ENCODE data around the gene RASGEF1B. TPM values are rescaled to one million over a fixed set of nuclear protein-coding genes. Genes with fewer than 3 reads are reported as not detected.

The RASGEF1B gene
- total and polyA plus RNA-seq, 12 donors: 5.6 to 27.2 (median 8.8) TPM

GRCh38 chr4:81467672-81467964 is 4.1 kb downstream of the RASGEF1B start:
- H3K4me1 ChIP-seq (replicated peaks in 1 of 2): peaks cover 0 to 28% of the 10 kb centered on the region in 2 donors
- H3K27me3 ChIP-seq: no peaks in the 10 kb centered on the region
- no peak overlapping the region for H3K27ac ChIP-seq
- no peaks in the 10 kb centered on the region for H3K36me3 ChIP-seq (replicated peaks in 1 of 2)
- TF ChIP-seq CTCF (IDR thresholded peaks at IDR 0.05) (no peak), POLR2A (IDR thresholded peaks at IDR 0.05) (no peak)
- intact Hi-C loops (cut with DNase I): loop anchor here in 1 of 2 donors (10.0 kb wide), 1 partner anchor 377 kb away; no protein-coding TSS in a partner anchor
- no peaks in the 10 kb centered on the region for H3K9me3 ChIP-seq (replicated peaks in 1 of 3)
- H3K4me3 ChIP-seq: no peak overlapping the region
- no peak for DNase-seq
- WGBS, 4 donors: 4 to 19% (median 15%) methylated on average over 1 of the region's 1 CpG

GRCh38 chr4:81466841-81467671 is 4.7 kb downstream of the RASGEF1B start:
- TF ChIP-seq POLR2A (IDR thresholded peaks at IDR 0.05) (no peak), CTCF (IDR thresholded peaks at IDR 0.05) (peak; percentile 81 to 96 (median 93))
- peak; percentile 44 to 78 (median 69) for DNase-seq
- H3K27me3 ChIP-seq: no peaks in the 10 kb centered on the region
- no peak overlapping the region for H3K27ac ChIP-seq
- H3K9me3 ChIP-seq (replicated peaks in 1 of 3): no peaks in the 10 kb centered on the region
- H3K36me3 ChIP-seq (replicated peaks in 1 of 2): no peaks in the 10 kb centered on the region
- intact Hi-C loops (cut with DNase I): loop anchor here in 1 of 2 donors (10.0 kb wide), 1 partner anchor 378 kb away; no protein-coding TSS in a partner anchor
- H3K4me1 ChIP-seq (replicated peaks in 1 of 2): peaks cover 0 to 23% of the 10 kb centered on the region in 2 donors
- 22 to 30% (median 26%) methylated on average over 5 of the region's 5 CpGs for WGBS, 4 donors
- H3K4me3 ChIP-seq: no peak overlapping the region

- DNase-seq: no peak
- Histone ChIP-seq H3K27me3 (no peaks in the 10 kb centered on the region), H3K36me3 (replicated peaks in 1 of 2) (no peaks in the 10 kb centered on the region), H3K4me1 (replicated peaks in 1 of 2) (peaks cover 0 to 23% of the 10 kb centered on the region in 2 donors), H3K27ac (no peak overlapping the region), H3K9me3 (replicated peaks in 1 of 3) (no peaks in the 10 kb centered on the region), H3K4me3 (no peak overlapping the region)
- TF ChIP-seq CTCF (IDR thresholded peaks at IDR 0.05) (no peak), POLR2A (IDR thresholded peaks at IDR 0.05) (no peak)
- intact Hi-C loops (cut with DNase I): loop anchor here in 1 of 2 donors (10.0 kb wide), 1 partner anchor 379 kb away; no protein-coding TSS in a partner anchor
- WGBS, 4 donors: 46 to 67% (median 60%) methylated on average over 8 of the region's 8 CpGs
These were observed 6.0 kb downstream of the RASGEF1B start for GRCh38 chr4:81465406-81466340.

- 88 to 96% (median 90%) methylated on average over 3 of the region's 3 CpGs for WGBS, 4 donors
- H3K4me3 ChIP-seq: no peak overlapping the region
- H3K27ac ChIP-seq: no peak overlapping the region
- H3K9me3 ChIP-seq (replicated peaks in 1 of 3): no peaks in the 10 kb centered on the region
- TF ChIP-seq CTCF (IDR thresholded peaks at IDR 0.05) (no peak), POLR2A (IDR thresholded peaks at IDR 0.05) (no peak)
- H3K27me3 ChIP-seq: no peaks in the 10 kb centered on the region
- no peak for DNase-seq
- H3K36me3 ChIP-seq (replicated peaks in 1 of 2): no peaks in the 10 kb centered on the region
- H3K4me1 ChIP-seq (replicated peaks in 1 of 2): peaks cover 0 to 5% of the 10 kb centered on the region in 2 donors
- intact Hi-C loops (cut with DNase I): loop anchor here (5.0 to 10.0 kb wide), 2 partner anchors 381 to 384 kb away; no protein-coding TSS in a partner anchor
These were observed 10.9 kb downstream of the RASGEF1B start for GRCh38 chr4:81460834-81461233.
